HEK293 (cell line): ENCODE measurements around the gene MRGPRE.

ENCODE experiments used
- CTCF ChIP-seq: fragments of 450-650 bp; formaldehyde crosslinking; IDR thresholded peaks from 2 replicates; pipeline ENCODE4 v1.5.1; 2016; ENCODE audit warnings: missing biosample characterization, missing genetic modification characterization
- PRDM10 ChIP-seq: fragments of 450-650 bp; formaldehyde crosslinking; IDR thresholded peaks from 2 replicates; pipeline ENCODE4 v1.5.1; 2016; ENCODE audit warnings: missing biosample characterization, missing genetic modification characterization
- ZFP3 ChIP-seq: fragments of 450-650 bp; formaldehyde crosslinking; IDR thresholded peaks from 2 replicates; pipeline ENCODE4 v1.5.1; 2016; ENCODE audit warnings: low read depth, missing biosample characterization, missing genetic modification characterization
- ZNF155 ChIP-seq: fragments of 450-650 bp; formaldehyde crosslinking; IDR thresholded peaks from 2 replicates; pipeline ENCODE4 v1.5.1; 2016; ENCODE audit warnings: missing biosample characterization, missing genetic modification characterization
- ZNF274 ChIP-seq, 2 experiments: fragments of 200-500 bp in 1 of 2; fragments of 450-650 bp in 1 of 2; sonication (Bioruptor generic) in 1 of 2; formaldehyde crosslinking in 1 of 2; IDR thresholded peaks; 2 replicates each; pipeline versions ENCODE4 v1.5.1 to v1.6.1; 2014 to 2016; ENCODE audit warnings: borderline replicate concordance in 1 of 2, inconsistent platforms in 1 of 2, low read length in 1 of 2, missing biosample characterization in 1 of 2, missing genetic modification characterization in 1 of 2
- ZNF280D ChIP-seq: fragments of 450-650 bp; formaldehyde crosslinking; IDR thresholded peaks from 2 replicates; pipeline ENCODE4 v1.5.1; 2016; ENCODE audit warnings: missing biosample characterization, missing genetic modification characterization
- ZSCAN30 ChIP-seq: fragments of 450-650 bp; IDR thresholded peaks from 2 replicates; pipeline ENCODE4 v1.5.1; 2018; ENCODE audit warnings: missing biosample characterization, mild to moderate bottlenecking, missing genetic modification characterization, moderate library complexity

- no peak for TF ChIP-seq CTCF (tag by site-specific recombination)
- TF ChIP-seq ZNF274 (IDR thresholded peaks at IDR 0.05; ENCODE audit: low read length), result no peak
- TF ChIP-seq ZNF274 (tag by site-specific recombination; IDR thresholded peaks at IDR 0.05; ENCODE audit: borderline replicate concordance), result no peak
- no peak for TF ChIP-seq ZNF155
- TF ChIP-seq ZNF280D, result no peak
- no peak for TF ChIP-seq PRDM10 (tag by site-specific recombination)
- TF ChIP-seq ZFP3 (tag by site-specific recombination), result no peak
- no peak for TF ChIP-seq ZSCAN30 (tag by site-specific recombination)
Measured at GRCh38 chr11:3180869-3181268, 51.3 kb downstream of the MRGPRE start.
